ENCODE data around the gene SPSB1. TPM values are rescaled to one million over a fixed set of nuclear protein-coding genes. Genes with fewer than 3 reads are reported as not detected.

Gene SPSB1
- total RNA-seq, 1 donor from 2014 or later = 14.7 TPM

DNA sequence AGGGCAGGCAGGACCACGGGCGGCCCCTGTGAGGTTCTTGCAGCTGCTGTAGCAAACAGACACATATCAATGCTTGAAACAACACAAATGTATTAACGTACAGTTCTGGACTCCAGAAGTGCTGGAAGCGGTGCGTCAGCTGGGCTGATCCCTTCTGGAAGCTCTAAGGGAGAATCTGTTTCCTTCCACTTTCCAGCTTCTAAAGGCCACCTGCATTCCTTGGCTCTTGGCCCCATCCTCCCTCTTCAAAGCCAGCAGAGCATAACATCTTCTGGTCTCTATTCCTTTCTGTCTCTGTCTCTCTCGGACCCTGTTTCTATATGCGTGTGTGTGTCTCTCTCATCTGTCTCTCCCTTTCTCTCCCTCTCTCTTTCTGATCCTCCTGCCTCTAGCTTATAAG lies 102.3 kb downstream of the SPSB1 start:
- no peak for DNase-seq
- TF ChIP-seq, protein P1, sequence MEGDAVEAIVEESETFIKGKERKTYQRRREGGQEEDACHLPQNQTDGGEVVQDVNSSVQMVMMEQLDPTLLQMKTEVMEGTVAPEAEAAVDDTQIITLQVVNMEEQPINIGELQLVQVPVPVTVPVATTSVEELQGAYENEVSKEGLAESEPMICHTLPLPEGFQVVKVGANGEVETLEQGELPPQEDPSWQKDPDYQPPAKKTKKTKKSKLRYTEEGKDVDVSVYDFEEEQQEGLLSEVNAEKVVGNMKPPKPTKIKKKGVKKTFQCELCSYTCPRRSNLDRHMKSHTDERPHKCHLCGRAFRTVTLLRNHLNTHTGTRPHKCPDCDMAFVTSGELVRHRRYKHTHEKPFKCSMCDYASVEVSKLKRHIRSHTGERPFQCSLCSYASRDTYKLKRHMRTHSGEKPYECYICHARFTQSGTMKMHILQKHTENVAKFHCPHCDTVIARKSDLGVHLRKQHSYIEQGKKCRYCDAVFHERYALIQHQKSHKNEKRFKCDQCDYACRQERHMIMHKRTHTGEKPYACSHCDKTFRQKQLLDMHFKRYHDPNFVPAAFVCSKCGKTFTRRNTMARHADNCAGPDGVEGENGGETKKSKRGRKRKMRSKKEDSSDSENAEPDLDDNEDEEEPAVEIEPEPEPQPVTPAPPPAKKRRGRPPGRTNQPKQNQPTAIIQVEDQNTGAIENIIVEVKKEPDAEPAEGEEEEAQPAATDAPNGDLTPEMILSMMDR (IDR thresholded peaks at IDR 0.05) = no peak

DNA sequence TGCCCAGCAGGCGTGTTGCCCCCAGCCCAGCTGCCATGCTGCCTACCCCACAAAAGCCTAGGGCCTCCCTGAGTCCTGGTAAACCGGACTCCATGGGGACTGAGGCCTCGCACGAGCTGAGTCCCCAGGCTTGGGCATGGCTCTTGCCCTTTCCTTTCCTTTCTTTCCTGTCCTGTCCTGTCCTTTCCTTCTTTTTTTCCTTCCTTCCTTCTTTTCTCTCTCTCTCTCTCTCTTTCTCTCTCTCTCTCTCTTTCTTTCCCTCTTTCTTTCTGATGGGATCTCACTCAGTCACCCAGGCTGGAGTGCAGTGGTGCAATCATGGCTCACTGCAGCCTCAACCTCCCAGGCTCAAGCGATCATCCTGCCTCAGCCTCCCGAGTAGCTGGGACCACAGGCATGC lies 104.4 kb downstream of the SPSB1 start:
- H3K27me3 ChIP-seq (ENCODE audit: low read depth) = no peaks in the 10 kb centered on the region
- H3K4me1 ChIP-seq = peaks cover 15% of the 10 kb centered on the region
- no peaks in the 10 kb centered on the region for H3K36me3 ChIP-seq
- ATAC-seq = no peak
- no peaks in the 10 kb centered on the region for H3K9me3 ChIP-seq
- intact Hi-C loops (cut with DNase I) = no loop called here
- TF ChIP-seq, protein P1 (IDR thresholded peaks at IDR 0.05) = no peak
- DNase-seq = no peak
- H3K27ac ChIP-seq = no peak overlapping the region
- no peak overlapping the region for H3K4me3 ChIP-seq

More for the DNA sequence above, 102.3 kb downstream of the SPSB1 start:
- Histone ChIP-seq H3K4me1 (peaks cover 3% of the 10 kb centered on the region), H3K27me3 (ENCODE audit: low read depth) (no peaks in the 10 kb centered on the region), H3K9me3 (no peaks in the 10 kb centered on the region), H3K36me3 (no peaks in the 10 kb centered on the region), H3K4me3 (no peak overlapping the region), H3K27ac (no peak overlapping the region)
- intact Hi-C loops (cut with DNase I) = no loop called here
- no peak for ATAC-seq

GRCh38 chr1:9397997-9398526 lies 105.4 kb downstream of the SPSB1 start:
- intact Hi-C loops (cut with DNase I) = no loop called here
- no peak for ATAC-seq
- no peak overlapping the region for H3K27ac ChIP-seq

DNA sequence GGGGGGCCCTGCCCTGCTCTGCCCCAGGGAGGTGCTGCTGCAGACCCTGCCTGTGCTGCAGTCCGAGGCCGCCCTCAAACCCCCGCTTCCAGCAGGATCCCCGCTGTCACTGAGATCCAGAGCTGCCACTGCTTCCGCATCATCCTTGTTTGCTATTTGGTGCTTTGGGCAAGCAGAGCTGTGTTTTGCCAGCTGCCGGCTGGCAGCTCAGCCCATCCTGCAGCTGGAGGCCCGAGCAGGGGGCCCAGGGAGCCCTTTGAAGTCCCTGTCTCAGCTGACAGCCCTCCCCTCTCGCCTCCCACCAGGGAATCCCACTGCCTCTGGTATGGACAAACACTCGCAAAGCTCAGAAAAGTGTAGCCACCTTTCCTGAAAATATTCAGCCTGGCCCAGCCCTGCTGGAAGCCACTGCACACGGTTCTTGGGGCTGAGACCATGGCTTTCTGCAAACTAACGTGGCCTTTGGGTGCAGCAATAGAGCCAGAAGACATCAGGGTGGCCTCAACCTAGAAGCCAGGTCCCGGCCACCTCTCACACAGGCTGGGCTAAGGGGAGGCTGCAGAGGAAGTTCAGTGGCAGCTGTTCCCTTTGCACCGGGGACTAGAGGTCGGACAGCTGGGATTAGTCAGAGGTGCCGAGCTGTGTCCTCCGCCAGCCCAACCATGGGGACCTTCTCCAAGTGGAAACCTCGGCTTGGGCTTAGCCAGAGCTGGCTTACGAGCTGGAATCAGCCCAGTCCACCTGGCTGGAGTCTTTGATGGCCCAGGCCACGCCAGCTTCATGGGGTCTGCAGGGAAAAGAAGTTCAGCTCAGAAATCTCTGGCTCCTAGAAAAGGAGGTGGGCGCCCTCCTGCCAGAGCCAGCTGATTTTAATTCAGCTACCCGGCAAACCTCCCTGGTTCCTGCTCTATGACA lies 107.1 kb downstream of the SPSB1 start:
- H3K9me3 ChIP-seq = no peaks in the 10 kb centered on the region
- H3K4me3 ChIP-seq = no peak overlapping the region
- no peak for DNase-seq
- peak in 1 of 2 donors; percentile 43 for ATAC-seq
- H3K4me1 ChIP-seq = peaks cover 17% of the 10 kb centered on the region
- TF ChIP-seq, protein P1 (IDR thresholded peaks at IDR 0.05) = no peak
- H3K27ac ChIP-seq = no peak overlapping the region
- intact Hi-C loops (cut with DNase I) = no loop called here
- no peaks in the 10 kb centered on the region for H3K27me3 ChIP-seq (ENCODE audit: low read depth)
- H3K36me3 ChIP-seq = no peaks in the 10 kb centered on the region

More at GRCh38 chr1:9397997-9398526, 105.4 kb downstream of the SPSB1 start:
- Histone ChIP-seq H3K9me3 (no peaks in the 10 kb centered on the region), H3K36me3 (no peaks in the 10 kb centered on the region), H3K27me3 (ENCODE audit: low read depth) (no peaks in the 10 kb centered on the region), H3K4me3 (no peak overlapping the region), H3K4me1 (peaks cover 17% of the 10 kb centered on the region)
- TF ChIP-seq, protein P1 (IDR thresholded peaks at IDR 0.05) = no peak
- no peak for DNase-seq

DNA sequence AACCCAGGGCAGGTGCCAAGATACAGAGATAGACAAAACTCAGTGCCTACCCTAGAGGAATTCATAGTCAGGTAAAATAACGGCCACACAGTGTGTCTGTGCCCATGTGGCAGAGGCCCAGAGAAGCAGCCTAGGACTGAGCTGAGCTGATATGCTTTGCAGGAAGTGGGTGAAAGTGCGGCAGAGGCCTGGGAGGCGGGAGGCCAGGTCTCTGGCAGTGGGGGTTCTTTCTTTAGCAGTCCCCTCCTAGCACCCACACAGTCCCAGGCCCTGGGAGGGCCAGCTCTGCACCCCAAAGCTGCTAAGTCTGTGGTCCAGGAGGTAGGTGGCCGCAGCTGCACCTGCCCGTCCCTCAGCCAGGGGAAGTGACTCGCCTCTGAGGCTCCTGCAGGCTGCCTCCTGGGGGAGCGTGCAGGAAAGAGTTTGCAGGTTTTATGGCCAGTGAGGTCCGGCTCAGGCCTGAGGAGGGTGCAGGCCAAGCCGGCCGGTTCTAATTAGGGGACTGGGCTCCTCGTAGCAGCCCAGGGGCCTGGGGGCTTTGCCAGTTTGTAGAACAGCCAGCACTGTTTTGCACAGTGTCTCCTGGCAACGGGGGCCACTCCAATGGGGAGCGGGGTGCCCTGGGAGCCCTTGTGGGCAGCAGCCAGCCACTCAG lies 107.9 kb downstream of the SPSB1 start:
- intact Hi-C loops (cut with DNase I) = no loop called here
- ATAC-seq = peak; percentile 7 to 22
- H3K27ac ChIP-seq = peak overlapping the region; percentile 11

More for the DNA sequence above, 107.9 kb downstream of the SPSB1 start:
- Histone ChIP-seq H3K9me3 (no peaks in the 10 kb centered on the region), H3K4me1 (peaks cover 17% of the 10 kb centered on the region), H3K36me3 (no peaks in the 10 kb centered on the region), H3K27me3 (ENCODE audit: low read depth) (no peaks in the 10 kb centered on the region), H3K4me3 (no peak overlapping the region)
- TF ChIP-seq, protein P1 (IDR thresholded peaks at IDR 0.05) = no peak
- no peak for DNase-seq
